ENCODE data around the gene TSPYL1.

The TSPYL1 gene

DNA sequence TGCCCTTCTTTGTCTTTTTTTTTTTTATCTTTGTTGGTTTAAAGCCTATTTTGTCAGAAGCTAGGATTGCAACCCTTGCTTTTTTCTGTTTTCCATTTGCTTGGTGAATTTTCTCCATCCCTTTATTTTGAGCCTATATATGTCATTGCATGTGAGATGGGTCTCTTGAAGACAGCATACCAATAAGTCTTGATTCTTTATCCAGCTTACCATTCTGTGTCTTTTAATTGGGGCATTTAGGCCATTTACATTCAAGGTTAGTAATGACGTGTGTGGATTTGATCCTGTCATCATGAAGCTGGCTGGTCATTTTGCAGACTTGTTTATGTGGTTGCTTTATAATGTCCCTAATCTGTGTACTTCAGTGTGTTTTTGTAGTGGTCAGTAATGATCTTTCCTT is 16.4 kb downstream of the TSPYL1 start:
- DNase-seq (ENCODE audit: low read depth, low spot score) = no peak

DNA sequence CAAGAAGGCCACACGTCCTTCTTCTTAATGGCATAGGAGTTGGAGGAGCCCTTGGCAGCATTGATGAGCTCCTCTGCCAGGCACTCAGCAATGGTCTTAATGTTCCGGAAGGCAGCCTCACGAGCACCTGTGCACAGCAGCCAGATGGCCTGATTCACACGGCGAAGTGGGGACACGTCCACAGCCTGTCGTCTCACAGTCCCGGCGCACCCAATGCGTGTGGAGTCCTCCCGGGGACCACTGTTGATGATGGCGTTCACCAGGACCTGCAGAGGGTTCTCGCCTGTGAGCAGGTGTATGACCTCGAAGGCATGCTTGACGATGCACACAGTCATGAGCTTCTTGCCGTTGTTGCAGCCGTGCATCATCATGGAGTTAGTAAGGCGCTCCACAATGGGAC is 21.2 kb downstream of the TSPYL1 start:
- no peak for DNase-seq (ENCODE audit: low read depth, low spot score)

DNA sequence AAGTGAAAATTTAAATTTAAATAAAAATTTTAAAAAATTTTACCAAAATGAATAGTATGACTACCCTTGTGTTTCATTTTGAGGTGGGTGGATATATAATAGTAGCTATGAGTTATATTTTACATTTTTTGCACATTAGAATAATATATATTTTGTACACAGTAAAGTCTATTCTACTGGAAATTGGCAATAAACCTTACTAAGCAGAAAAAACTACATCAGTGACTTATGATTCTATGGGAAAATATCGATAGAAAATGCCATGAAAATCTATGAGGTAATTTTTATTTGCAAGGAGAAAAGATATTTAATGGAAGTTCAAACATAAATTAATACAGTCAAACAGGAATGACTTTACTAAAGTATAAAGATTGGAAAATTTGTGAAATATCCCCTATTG is 23.0 kb downstream of the TSPYL1 start:
- no peak for DNase-seq (ENCODE audit: low read depth, low spot score)

DNA sequence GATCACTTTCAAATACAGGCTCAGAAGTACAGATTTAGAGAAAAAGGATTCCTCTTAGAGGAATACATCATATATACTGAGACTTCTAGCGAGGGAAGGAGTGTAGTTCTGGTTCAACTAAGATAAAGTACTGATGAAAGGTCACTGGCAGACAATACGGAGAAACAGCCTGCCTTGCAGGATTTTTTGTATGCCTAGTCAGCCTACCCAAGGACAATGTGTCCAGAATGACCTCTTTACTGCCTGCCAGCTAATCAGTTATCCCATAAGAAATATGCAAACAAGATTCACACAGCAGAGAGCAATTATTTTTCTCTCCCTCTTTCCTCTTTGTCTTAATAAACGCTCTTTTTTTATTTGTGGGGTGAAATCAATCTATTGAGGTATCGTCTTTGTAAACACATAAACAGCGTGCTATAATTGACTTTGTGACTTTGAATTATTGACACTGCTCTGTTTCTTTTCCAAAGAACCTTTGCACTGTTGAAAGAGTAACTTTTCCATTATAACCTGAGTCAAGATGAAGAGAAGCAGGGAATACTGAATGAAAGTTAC is 24.4 kb downstream of the TSPYL1 start:
- no peak for DNase-seq (ENCODE audit: low read depth, low spot score)

DNA sequence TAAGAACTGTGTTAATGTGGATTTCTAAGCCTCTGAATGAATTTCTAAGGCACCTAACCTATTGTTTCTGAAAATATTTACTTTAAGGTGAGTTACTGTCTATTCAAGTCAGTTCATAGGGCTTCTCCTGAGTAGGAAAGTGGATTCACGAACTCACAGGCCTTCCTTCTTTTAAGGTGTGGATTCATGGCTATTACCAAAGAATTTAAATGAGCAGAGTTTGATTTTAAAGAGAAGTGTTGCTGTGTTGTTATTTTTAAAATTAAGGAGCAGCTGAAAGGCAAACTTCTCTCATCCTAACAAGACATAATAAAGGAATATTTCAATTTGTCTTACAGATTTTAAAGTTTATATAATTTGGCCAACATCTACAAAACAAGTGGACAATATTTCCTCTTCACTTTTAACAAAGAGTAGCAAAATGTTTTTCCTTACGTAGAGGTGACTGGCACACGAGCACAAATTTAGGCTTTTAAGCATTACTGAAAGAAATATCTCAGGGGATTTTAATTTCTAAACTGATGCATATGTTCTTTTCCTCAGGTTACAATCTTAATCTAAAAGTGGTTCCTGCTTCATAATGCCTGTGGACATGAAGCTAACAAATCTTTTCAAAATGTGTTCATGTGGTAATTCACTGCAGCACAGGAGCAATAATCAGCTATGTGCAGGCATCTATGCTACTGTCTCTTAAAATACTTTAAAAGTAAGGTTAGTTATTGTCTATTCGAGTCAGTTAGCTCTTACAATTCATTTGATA is 25.3 kb downstream of the TSPYL1 start:
- DNase-seq (ENCODE audit: low read depth, low spot score) = no peak

DNA sequence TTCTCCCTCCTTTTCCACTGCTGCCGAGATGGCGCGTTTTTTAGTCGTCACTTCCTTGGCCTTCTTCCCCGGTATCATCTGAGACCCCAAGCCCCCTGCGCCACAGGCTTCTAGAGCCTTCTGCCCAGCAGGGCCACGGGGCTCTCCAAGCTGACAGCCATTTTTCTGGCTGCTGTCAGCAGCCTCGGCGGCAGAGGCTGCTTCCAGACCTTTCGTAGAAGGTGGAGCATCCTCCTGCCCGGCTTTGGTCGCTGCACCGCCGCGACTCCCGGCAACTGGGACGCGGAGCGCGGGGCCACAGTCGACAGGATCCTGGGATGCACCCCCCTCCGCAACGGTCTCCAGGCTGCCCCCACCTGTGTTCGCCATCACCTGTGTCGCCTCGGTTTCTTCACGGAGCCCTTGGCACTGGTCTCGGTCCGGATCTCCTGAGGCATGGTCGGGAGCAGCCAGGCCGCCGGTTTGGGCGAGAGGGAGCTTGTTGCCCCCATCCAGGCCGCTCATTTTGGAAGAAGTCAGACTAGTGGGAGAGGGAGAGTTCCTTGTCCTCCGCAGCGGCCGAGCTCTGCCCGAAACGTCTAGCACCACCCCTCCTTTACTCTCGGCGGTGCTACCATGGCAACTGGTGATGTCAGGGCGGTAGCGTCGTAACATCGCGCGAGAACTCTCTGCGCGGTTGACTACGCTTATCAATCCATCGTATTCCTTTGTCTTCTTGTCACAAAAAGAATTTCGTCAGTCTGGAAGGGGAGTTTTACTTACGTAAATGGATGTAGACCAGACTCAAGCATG is 26.0 kb downstream of the TSPYL1 start, which contains the start of gene TSPYL4:
Gene TSPYL4 (minus strand): TSS at position 571 of the 792 bp plus-strand sequence. CDS start 67 bp downstream, at position 504.
- DNase-seq (ENCODE audit: low read depth, low spot score) = peak; percentile 91

DNA sequence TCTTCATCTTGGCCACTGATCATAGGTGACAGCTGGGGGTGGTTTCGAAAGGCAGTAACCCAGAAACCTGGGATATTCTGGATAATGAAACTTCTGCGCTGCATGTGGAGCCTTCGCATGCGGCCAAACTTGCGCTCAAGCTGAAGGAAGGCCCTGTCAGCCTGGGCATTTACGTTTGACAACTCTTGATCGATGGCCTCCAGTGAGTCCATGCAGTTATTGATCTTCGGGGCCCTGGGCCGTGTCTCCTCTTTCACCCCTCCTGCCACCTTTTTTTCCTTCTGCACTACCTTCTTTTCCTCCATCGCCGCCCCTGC is 26.6 kb downstream of the TSPYL1 start:
- no peak for DNase-seq (ENCODE audit: low read depth, low spot score)

DNA sequence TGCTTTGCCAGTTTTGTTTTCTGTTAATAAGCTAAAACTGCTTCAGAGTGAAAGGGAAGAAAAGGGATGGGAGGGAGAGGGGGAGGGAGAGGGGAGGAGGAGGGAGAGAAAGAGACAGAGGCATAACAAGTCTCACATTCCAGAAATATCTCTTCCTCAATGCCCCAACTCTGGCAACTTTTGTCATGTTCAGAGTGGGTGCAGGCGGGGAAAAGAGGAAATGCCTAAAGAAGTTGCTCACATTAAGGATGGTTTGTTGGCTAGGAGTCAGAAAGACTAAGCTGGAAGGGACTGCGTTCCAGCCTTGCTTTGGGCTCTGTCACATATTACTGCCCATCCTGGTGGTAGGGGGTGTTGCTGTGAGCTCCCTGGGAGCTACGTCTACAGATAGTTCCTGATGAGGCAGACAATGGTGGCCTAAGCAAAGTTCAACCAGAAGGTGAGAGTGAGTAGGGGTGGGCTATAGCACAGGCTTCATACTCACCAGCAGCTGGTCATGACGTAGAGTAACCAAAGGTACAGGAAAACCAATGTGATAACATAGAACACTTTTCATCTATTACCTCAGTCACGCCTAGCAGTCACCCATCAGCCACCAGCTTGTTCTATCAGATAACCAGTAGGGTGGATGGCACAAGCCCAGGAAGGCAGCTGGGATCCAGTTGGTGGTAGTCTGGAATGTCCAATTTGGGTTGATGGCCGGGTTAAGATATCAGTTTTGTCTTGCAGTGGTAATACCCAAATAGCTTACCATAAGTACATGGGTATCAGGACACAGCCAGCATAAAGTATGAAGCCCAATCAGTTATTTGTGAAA is 28.0 kb downstream of the TSPYL1 start:
- no peak for DNase-seq (ENCODE audit: low read depth, low spot score)

DNA sequence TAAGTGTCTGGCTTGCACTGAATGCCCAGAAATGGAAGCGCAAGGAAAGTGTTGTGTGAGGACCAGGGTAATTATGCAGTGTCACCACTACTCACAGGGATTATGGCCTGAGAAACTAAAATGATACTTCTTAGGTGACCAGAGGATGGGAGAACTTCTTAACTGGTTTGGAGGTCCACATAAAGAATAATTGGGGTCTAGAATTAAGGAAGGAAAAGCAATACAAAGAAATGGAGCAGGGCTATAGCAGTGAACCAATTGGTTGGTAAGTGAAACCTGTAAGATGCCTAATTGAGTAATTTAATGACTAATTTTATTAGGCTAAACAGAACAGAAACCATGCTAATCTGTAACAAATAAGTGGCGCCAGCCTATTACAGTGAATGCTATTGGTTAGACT is 31.2 kb downstream of the TSPYL1 start:
- DNase-seq (ENCODE audit: low read depth, low spot score) = no peak

DNA sequence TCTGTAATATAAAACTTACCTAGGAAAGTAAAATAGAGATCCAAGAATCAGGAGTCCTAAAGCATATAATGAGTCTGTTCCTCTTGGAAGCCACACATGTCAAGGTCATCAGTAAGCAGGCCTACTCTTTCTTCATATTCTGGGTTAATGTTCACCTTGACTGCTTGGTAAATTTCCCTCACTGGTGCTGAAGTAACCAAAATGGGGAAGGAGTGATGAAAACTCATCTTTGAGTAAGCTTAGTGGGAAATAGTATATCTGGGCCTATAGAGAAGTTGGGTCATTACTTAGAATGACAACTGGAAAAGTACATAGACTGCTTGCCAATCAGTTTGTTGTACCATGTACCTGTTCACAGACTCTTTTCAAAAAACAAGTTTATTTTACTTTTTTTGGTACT is 32.4 kb downstream of the TSPYL1 start:
- no peak for DNase-seq (ENCODE audit: low read depth, low spot score)

DNA sequence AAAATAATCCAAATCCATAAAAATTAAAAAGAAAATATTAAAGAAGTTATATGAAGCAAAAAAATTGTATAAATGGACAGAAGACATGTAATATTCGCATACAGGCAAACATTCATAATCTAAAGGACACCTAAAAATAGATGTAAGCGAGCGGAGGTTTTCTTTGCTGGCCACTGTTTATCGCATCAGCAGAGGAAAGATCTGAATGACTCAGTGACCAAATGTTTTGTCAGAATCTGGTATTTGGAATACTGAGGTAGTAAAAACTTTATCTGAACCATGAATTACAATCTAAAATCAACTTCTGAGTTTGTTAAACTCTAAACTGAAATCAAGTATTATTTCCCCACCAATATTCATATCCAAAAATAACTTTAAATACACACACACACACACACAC is 33.6 kb downstream of the TSPYL1 start:
- DNase-seq (ENCODE audit: low read depth, low spot score) = no peak

DNA sequence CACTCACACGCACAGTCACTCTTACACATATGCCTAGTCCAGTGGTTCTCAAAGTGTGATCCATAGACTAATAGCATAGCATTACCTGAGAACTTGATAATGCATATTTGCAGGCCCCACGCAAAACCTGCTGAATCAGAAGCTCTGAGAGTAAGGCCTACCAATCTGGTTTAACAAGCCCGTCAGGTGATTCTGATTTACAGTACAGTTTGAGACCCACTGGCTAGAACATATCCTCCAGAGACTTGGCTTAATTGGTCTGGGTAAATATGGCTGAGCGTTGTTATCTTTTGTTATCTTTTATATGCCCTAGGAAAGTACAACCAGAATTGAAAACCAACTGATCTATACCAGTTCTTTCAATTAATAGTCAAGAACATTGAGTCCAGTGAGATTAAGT is 35.4 kb downstream of the TSPYL1 start:
- no peak for DNase-seq (ENCODE audit: low read depth, low spot score)

DNA sequence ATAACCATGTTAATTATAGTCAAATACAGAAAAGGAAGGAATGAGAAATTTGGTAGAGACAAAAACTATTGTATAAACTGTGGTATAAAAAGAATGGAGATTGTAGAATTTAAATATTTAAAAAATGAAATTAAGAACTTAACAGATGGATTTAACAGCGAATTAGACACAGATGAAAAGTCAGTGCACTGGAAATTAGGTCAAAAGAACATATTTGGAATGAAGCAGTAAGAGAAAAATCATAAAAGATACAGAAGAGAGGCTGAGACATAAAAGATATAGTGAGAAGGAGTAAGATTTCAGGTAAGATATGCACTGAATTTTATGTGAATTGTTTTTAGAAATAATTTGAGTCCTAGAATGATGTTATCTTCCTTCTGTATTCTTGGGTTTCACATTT is 39.9 kb downstream of the TSPYL1 start:
- DNase-seq (ENCODE audit: low read depth, low spot score) = no peak

DNA sequence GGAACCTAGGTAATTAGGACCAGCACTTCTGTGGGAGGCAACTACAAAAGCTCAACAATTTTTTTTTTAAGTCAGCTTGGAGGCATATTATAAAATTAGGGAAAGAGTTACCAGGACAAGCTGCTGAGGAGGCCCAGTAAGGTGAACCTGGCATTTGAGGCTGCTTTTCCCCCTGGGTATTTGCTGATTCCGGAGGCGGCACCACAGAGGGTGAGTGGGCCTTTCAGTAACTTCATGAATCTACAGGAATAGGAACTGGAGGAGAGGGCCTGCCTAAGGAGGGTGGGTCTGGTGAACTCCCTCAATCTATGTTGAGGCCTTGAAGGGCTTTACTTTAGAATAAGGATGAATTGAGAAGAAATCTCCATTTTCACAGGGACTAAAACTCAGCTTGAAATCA is 40.5 kb downstream of the TSPYL1 start:
- no peak for DNase-seq (ENCODE audit: low read depth, low spot score)

DNA sequence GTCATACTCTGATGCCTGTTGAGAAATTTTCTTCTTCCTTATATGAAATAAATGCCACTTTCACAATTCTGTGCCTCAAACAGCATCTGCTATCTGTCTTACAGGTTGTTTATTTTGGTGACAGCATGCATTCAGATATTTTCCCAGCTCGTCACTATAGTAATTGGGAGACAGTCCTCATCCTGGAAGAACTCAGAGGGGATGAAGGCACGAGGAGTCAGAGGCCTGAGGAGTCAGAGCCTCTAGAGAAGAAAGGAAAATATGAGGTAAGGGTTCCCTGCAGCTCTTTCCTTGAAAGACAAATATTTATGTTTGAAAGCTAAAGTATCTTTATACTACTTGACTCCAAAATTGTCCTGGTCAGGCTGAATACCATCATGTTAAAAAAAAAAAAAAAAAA is 41.6 kb downstream of the TSPYL1 start:
- DNase-seq (ENCODE audit: low read depth, low spot score) = peak; percentile 75

DNA sequence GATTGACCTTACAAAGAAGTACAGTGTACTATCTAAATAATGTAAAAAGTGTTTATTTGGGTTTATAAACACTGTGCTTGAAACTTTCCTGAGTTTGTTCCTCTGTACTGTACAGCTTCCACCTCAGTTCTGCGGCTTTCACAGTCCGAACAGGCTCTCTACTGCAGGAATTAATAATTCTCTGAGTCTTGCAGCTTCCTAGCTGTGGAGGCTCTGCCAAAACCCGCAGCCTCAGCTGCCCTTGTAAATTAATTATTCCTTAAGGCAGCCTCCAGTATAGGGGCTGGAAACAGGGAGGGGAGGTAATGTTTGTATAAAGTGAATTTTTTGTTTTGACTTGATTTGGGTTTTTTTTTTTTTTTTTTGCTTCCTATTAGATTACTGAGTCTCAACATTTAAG is 45.0 kb downstream of the TSPYL1 start:
- no peak for DNase-seq (ENCODE audit: low read depth, low spot score)

DNA sequence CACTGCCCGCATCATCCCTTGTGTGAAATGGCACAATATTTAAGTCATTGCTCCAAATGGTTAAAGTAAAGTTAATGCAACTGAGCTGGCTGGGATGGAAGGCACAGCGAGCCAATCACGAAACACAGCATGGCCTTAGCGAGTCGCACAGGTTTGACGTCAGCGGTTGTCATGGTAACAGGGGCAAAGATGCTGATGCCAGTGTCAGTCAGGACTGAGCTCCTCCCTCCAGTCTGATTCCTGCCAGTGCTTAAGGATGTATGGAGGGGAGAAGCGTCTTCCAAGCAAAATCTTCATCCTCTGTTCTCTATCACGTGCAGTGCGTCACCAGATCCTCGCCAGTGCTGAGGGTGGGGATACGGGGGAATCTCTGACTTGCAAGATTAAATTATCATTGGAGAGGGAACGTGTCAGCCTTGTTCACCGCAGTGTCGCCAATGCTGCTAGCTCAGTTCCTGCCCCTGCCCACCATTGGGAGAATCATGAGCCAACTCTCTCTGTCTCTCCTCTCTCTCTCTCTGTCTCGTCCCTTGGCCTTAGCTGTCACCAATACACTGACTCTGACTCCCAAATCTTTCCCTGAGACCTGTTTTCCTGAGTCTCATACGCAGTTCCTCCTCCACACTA is 50.3 kb downstream of the TSPYL1 start:
- peak; percentile 89 for DNase-seq (ENCODE audit: low read depth, low spot score)

Data from brain pericyte (primary cell).